Uterus (tissue), 4 donors: ENCODE measurements around the gene RAB3IL1. TPM values are rescaled to one million over a fixed set of nuclear protein-coding genes. Genes with fewer than 3 reads are reported as not detected.

Source experiments
- DNase-seq, 2 donors: peaks; one replicate each; pipeline ENCODE4 v3.0.0-alpha.2; 2019 to 2020
- H3K27ac ChIP-seq, 2 donors: fragments of 200-600 bp; sonication (generic); 1 replicate in 1 of 2; 2 replicates in 1 of 2; pipeline ENCODE4 v1.5.1; 2016 to 2018
- H3K27me3 ChIP-seq, 2 donors: fragments of 200-600 bp; sonication (generic); one replicate each; pipeline ENCODE4 v1.5.1; 2018 to 2019; ENCODE audit warnings: control low read depth in 1 of 2
- H3K36me3 ChIP-seq, 2 donors: fragments of 200-600 bp; sonication (generic); one replicate each; pipeline ENCODE4 v1.5.1; 2019; ENCODE audit warnings: control low read depth in 1 of 2
- H3K4me1 ChIP-seq, 2 donors: fragments of 200-600 bp; sonication (generic); one replicate each; pipeline ENCODE4 v1.5.1; 2018 to 2019; ENCODE audit warnings: control low read depth in 1 of 2
- H3K4me3 ChIP-seq, 2 donors: fragments of 200-600 bp; sonication (generic); 1 replicate in 1 of 2; 2 replicates in 1 of 2; pipeline ENCODE4 v1.5.1; 2018 to 2019; ENCODE audit warnings: mild to moderate bottlenecking in 1 of 2
- H3K9me3 ChIP-seq, 2 donors: fragments of 200-600 bp; sonication (generic); one replicate each; pipeline ENCODE4 v1.5.1; 2019; ENCODE audit warnings: control low read depth in 1 of 2
- POLR2A ChIP-seq, 2 donors: fragments of 450-650 bp; IDR thresholded peaks; one replicate each; pipeline ENCODE4 v1.6.1; 2016; ENCODE audit warnings: antibody characterized with exemption in 2 of 2, mild to moderate bottlenecking in 1 of 2, moderate library complexity in 1 of 2
- intact Hi-C: fragments of 100-400 bp; cut with DNase I; formaldehyde crosslinking; loops from one replicate; pipeline ENCODE4 v1.15.1; 2023; ENCODE audit warnings: low total_unique reads
- total RNA-seq, 4 donors: library from RNA; depleted of rRNA in 3 of 4; stranded (reverse); fragments of >200 nt in 3 of 4; gene quantifications; one replicate each; pipeline versions ENCODE4 v1.1.0 to v1.2.4, GENCODE V29; 2014 to 2023
- TF ChIP-seq, protein P1 (sequence below), 4 experiments: fragments of 200-600 bp in 2 of 4; fragments of 450-650 bp in 2 of 4; sonication (generic) in 2 of 4; IDR thresholded peaks; one replicate each; pipeline ENCODE4 v1.5.1; 2016 to 2019; ENCODE audit warnings: antibody characterized with exemption in 4 of 4, mild to moderate bottlenecking in 2 of 4, moderate library complexity in 1 of 4
- donor health status: DM: yes; HTN: yes; CAD: no.

The RAB3IL1 gene
- total RNA-seq, 4 donors from 2014 or later: 12.6 to 60.3 (median 26.8) TPM

GRCh38 chr11:61951484-61952135, 34.2 kb upstream of the RAB3IL1 start:
- no peak overlapping the region for H3K4me3 ChIP-seq
- TF ChIP-seq, protein P1, sequence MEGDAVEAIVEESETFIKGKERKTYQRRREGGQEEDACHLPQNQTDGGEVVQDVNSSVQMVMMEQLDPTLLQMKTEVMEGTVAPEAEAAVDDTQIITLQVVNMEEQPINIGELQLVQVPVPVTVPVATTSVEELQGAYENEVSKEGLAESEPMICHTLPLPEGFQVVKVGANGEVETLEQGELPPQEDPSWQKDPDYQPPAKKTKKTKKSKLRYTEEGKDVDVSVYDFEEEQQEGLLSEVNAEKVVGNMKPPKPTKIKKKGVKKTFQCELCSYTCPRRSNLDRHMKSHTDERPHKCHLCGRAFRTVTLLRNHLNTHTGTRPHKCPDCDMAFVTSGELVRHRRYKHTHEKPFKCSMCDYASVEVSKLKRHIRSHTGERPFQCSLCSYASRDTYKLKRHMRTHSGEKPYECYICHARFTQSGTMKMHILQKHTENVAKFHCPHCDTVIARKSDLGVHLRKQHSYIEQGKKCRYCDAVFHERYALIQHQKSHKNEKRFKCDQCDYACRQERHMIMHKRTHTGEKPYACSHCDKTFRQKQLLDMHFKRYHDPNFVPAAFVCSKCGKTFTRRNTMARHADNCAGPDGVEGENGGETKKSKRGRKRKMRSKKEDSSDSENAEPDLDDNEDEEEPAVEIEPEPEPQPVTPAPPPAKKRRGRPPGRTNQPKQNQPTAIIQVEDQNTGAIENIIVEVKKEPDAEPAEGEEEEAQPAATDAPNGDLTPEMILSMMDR (IDR thresholded peaks at IDR 0.05): no peak
- TF ChIP-seq POLR2A (IDR thresholded peaks at IDR 0.05): no peak
- H3K9me3 ChIP-seq: no peaks in the 10 kb centered on the region
- H3K27me3 ChIP-seq: no peaks in the 10 kb centered on the region
- no peak overlapping the region for H3K27ac ChIP-seq
- intact Hi-C loops: loop anchor here (10.0 kb wide), 1 partner anchor 133 kb away; no protein-coding TSS in a partner anchor
- H3K36me3 ChIP-seq: no peaks in the 10 kb centered on the region
- peaks cover 0 to 8% of the 10 kb centered on the region in 2 donors for H3K4me1 ChIP-seq
- no peak for DNase-seq

DNA sequence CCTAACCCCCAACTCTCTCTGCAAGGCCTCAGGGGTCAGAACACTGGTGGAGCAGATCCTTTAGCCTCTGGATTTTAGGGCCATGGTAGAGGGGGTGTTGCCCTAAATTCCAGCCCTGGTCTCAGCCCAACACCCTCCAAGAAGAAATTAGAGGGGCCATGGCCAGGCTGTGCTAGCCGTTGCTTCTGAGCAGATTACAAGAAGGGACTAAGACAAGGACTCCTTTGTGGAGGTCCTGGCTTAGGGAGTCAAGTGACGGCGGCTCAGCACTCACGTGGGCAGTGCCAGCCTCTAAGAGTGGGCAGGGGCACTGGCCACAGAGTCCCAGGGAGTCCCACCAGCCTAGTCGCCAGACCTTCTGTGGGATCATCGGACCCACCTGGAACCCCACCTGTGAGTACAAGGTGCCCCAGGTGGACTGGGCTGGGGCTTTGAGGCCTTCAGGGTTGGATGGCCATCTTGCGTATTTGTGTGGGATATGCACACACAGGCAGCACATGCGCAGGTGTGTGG, 32.7 kb upstream of the RAB3IL1 start, which contains the start of gene BEST1:
BEST1 (plus strand) TSS at position 317 of the 513 bp plus-strand sequence. CDS start 1,456 bp downstream, outside the sequence.
- DNase-seq: no peak
- no peak for TF ChIP-seq POLR2A (IDR thresholded peaks at IDR 0.05)
- TF ChIP-seq, protein P1 (IDR thresholded peaks at IDR 0.05): no peak
- intact Hi-C loops: loop anchor here (10.0 kb wide), 1 partner anchor 135 kb away; no protein-coding TSS in a partner anchor
- no peaks in the 10 kb centered on the region for H3K27me3 ChIP-seq
- H3K4me3 ChIP-seq: no peak within 1 kb of the TSS
- H3K27ac ChIP-seq: peak within 1 kb of the TSS; percentile 77 to 84
- no peaks in the 10 kb centered on the region for H3K9me3 ChIP-seq
- H3K36me3 ChIP-seq: no peaks in the 10 kb centered on the region
- peaks cover 0 to 8% of the 10 kb centered on the region in 2 donors for H3K4me1 ChIP-seq

GRCh38 chr11:61949169-61950034, 32.0 kb upstream of the RAB3IL1 start:
- Histone ChIP-seq H3K36me3 (no peaks in the 10 kb centered on the region), H3K27me3 (no peaks in the 10 kb centered on the region), H3K4me1 (peaks cover 0 to 8% of the 10 kb centered on the region in 2 donors), H3K27ac (peak overlapping the region; percentile 77 to 84), H3K9me3 (no peaks in the 10 kb centered on the region), H3K4me3 (no peak overlapping the region)
- DNase-seq: peak; percentile 89 to 95
- intact Hi-C loops: loop anchor here (5.0 to 10.0 kb wide), 2 partner anchors 52 to 135 kb away; no protein-coding TSS in a partner anchor
- TF ChIP-seq, protein P1 (IDR thresholded peaks at IDR 0.05): peak in 1 of 4 experiments; percentile 7
- peak; percentile 30 to 72 for TF ChIP-seq POLR2A (IDR thresholded peaks at IDR 0.05)

- intact Hi-C loops: loop anchor here (5.0 kb wide), 1 partner anchor 51 kb away; no protein-coding TSS in a partner anchor
- no peak for TF ChIP-seq POLR2A (IDR thresholded peaks at IDR 0.05)
- TF ChIP-seq, protein P1 (IDR thresholded peaks at IDR 0.05): no peak
- DNase-seq: no peak
- no peaks in the 10 kb centered on the region for H3K9me3 ChIP-seq
- H3K36me3 ChIP-seq: no peaks in the 10 kb centered on the region
- no peaks in the 10 kb centered on the region for H3K27me3 ChIP-seq
- peaks cover 0 to 8% of the 10 kb centered on the region in 2 donors for H3K4me1 ChIP-seq
- no peak overlapping the region for H3K4me3 ChIP-seq
- peak overlapping the region; percentile 77 to 84 for H3K27ac ChIP-seq
Measured at GRCh38 chr11:61948505-61948904, 31.1 kb upstream of the RAB3IL1 start.
